ENCODE measurements around the gene APOD. TPM values are rescaled to one million over a fixed set of nuclear protein-coding genes. Genes with fewer than 3 reads are reported as not detected.

APOD gene
- total and polyA plus RNA-seq, 2 of the 4 experiments (the other 2 are of a cell fraction), result 0.36 TPM; not detected in 1

DNA sequence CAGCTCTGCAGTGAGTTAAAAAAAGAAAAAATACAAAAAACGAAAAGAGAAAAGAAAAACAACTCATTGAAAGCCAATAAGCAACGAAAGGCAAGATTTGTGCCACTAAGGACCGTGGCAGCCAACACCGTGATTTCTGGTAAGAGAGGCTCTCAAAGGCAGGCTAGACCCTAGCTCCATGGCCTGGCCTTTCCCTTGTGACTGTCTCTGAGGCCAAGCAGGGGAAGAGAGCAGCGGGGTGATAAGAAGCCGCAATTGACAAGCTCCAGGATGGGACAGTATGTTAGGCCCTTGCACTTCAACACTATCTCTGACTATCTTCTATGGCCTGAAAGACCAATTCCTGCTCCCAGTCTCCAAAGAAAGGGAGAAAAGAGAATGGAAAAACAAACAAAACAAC lies 12.4 kb downstream of the APOD start:
- H2BK15ac ChIP-seq (ENCODE audit: low read depth, low read length), result no peak overlapping the region
- no peak overlapping the region for H2AK5ac ChIP-seq (ENCODE audit: low read depth, low read length)
- dilution Hi-C loops (cut with HindIII; ENCODE audit: low sequenced_read_pairs, unreplicated experiment) (no loop called here), intact Hi-C loops (cut with micrococcal nuclease) (no loop called here), in situ Hi-C loops (cut with MboI; ENCODE audit: low sequenced_read_pairs) (no loop called here)
- H2BK120ac ChIP-seq (ENCODE audit: low read depth, low read length), result no peak overlapping the region
- H3K23ac ChIP-seq (ENCODE audit: low read depth, low read length), result no peak overlapping the region
- H3K27me3 ChIP-seq (ENCODE audit: control insufficient read depth, insufficient read depth, low read length), result peaks cover 44% of the 10 kb centered on the region
- H4K5ac ChIP-seq (ENCODE audit: low read depth, low read length), result no peak overlapping the region
- no peak overlapping the region for H4K91ac ChIP-seq (ENCODE audit: insufficient read depth, low read depth, low read length)
- H3K79me1 ChIP-seq (ENCODE audit: low read depth in 1 of 2, low read length in 2 of 2), result no peaks in the 10 kb centered on the region
- no peaks in the 10 kb centered on the region for H3K36me3 ChIP-seq (ENCODE audit: control insufficient read depth, insufficient read depth, low read length)
- TF ChIP-seq MAZ (IDR thresholded peaks at IDR 0.05; ENCODE audit: borderline replicate concordance, low read depth, low read length) (no peak), NFE2L2 (IDR thresholded peaks at IDR 0.05; ENCODE audit: low read depth, low read length) (no peak), CHD1 (IDR thresholded peaks at IDR 0.05; ENCODE audit: low read depth, low read length) (no peak), BHLHE40 (IDR thresholded peaks at IDR 0.05; ENCODE audit: low read depth, low read length) (no peak), RCOR1 (IDR thresholded peaks at IDR 0.05; ENCODE audit: insufficient replicate concordance, low read length) (no peak), MAFK (IDR thresholded peaks at IDR 0.05; ENCODE audit: low read depth, low read length) (no peak), FOS (IDR thresholded peaks at IDR 0.05; ENCODE audit: low read depth, low read length) (no peak), MXI1 (IDR thresholded peaks at IDR 0.05; ENCODE audit: borderline replicate concordance, low read depth, low read length) (no peak), CEBPB (IDR thresholded peaks at IDR 0.05; ENCODE audit: low read depth, low read length) (no peak), RAD21 (IDR thresholded peaks at IDR 0.05; ENCODE audit: low read length) (no peak)
- no peak overlapping the region for H3K4me3 ChIP-seq (ENCODE audit: insufficient read depth, low read depth, low read length)
- peaks cover 2% of the 10 kb centered on the region; the same call in 1 of the 2 replicates for H3K9me3 ChIP-seq (ENCODE audit: control insufficient read depth, insufficient read depth, low read length)
- no peaks in the 10 kb centered on the region for H4K20me1 ChIP-seq (ENCODE audit: insufficient read depth, low read length)
- CTCF ChIA-PET, result no interaction called here
- H2AK9ac ChIP-seq (replicated peaks; ENCODE audit: low read depth, low read length, poor library complexity), result no peak overlapping the region
- no peaks in the 10 kb centered on the region for H3K4me1 ChIP-seq (ENCODE audit: control insufficient read depth, insufficient read depth, low read length)
- H3K14ac ChIP-seq (replicated peaks; ENCODE audit: low read depth, low read length), result no peak overlapping the region
- no peak overlapping the region for H2BK5ac ChIP-seq (ENCODE audit: low read depth, low read length, poor library complexity, severe bottlenecking)
- no TSS peak for BruUV-seq (replicated peaks)
- no peak overlapping the region for H3K18ac ChIP-seq (ENCODE audit: low read depth, low read length)
- no peak overlapping the region for H4K8ac ChIP-seq (ENCODE audit: low read depth in 2 of 2, low read length in 2 of 2)
- H3K4ac ChIP-seq (ENCODE audit: low read depth, low read length), result no peak overlapping the region
- H2AFZ ChIP-seq (replicated peaks; ENCODE audit: low read length, poor library complexity), result no peak overlapping the region
- ATAC-seq (ENCODE audit: low read depth) (no peak), DNase-seq (no peak)
- H3K9me1 ChIP-seq (ENCODE audit: insufficient read depth, low read length), result no peaks in the 10 kb centered on the region
- 20% methylated on average over 1 of the region's 6 CpGs; no CpG with 5 or more reads in 1 of the 2 experiments for WGBS, 2 experiments (ENCODE audit: extremely low coverage in 2 of 2, insufficient read length in 1 of 2)
- H3K56ac ChIP-seq (ENCODE audit: extremely low read depth, insufficient read depth, low read length), result no peak overlapping the region
- no peak overlapping the region for H3K27ac ChIP-seq (ENCODE audit: insufficient read depth, low read length)
- H3K4me2 ChIP-seq (ENCODE audit: low read depth, low read length), result no peak overlapping the region
- no peak overlapping the region for H3K9ac ChIP-seq (ENCODE audit: low read depth, low read length)
- POLR2A ChIA-PET (ENCODE audit: unreplicated experiment), result no interaction called here
- H2BK20ac ChIP-seq (ENCODE audit: low read depth, low read length), result no peak overlapping the region

All from IMR-90 (cell line).